ENCODE results near the gene CYP4F22. TPM values are rescaled to one million over a fixed set of nuclear protein-coding genes. Genes with fewer than 3 reads are reported as not detected.

CYP4F22 gene
- total RNA-seq, 1 experiment from 2014 or later: not detected

GRCh38 chr19:15498156-15498858 is 10.0 kb upstream of the CYP4F22 start:
- H3K18ac ChIP-seq (ENCODE audit: insufficient read length, low read depth, low read length): no peak overlapping the region
- H2AK5ac ChIP-seq (ENCODE audit: insufficient read length, low read length): no peak overlapping the region
- no peaks in the 10 kb centered on the region for H4K20me1 ChIP-seq (ENCODE audit: control insufficient read depth, insufficient read depth, insufficient read length)
- no peak overlapping the region for H2BK5ac ChIP-seq (ENCODE audit: insufficient read length, low read length)
- no peaks in the 10 kb centered on the region for H3K4me1 ChIP-seq (ENCODE audit: insufficient read depth, low read length)
- no peak overlapping the region for H2BK20ac ChIP-seq (ENCODE audit: low read depth, low read length, poor library complexity, severe bottlenecking)
- WGBS (ENCODE audit: extremely low coverage, insufficient read length, low lambda C conversion rate): no CpG with 5 or more reads among the region's 10 CpGs
- peaks cover 1% of the 10 kb centered on the region for H3K27me3 Mint-ChIP-seq (ENCODE audit: low read depth)
- no peaks in the 10 kb centered on the region for H3K79me2 ChIP-seq (ENCODE audit: insufficient read depth, low read length)
- no peak overlapping the region for H3T11ph ChIP-seq (ENCODE audit: low read length)
- no peak overlapping the region for H3K4me2 ChIP-seq (ENCODE audit: insufficient read depth, insufficient read length, low read length)
- peaks cover 0 to 31% (median 5%) of the 10 kb centered on the region in 3 experiments; a peak in 4 of 7 replicates for H3K36me3 Mint-ChIP-seq (ENCODE audit: insufficient read depth in 1 of 3, low read depth in 3 of 3)
- H4K91ac ChIP-seq (ENCODE audit: insufficient read length, low read depth, low read length): no peak overlapping the region
- H2BK15ac ChIP-seq (ENCODE audit: low read depth, low read length): no peak overlapping the region
- no peak overlapping the region for H3K4ac ChIP-seq (ENCODE audit: low read depth, low read length)
- H3K23ac ChIP-seq (ENCODE audit: insufficient read length, low read depth, low read length): no peak overlapping the region
- H2BK120ac ChIP-seq (ENCODE audit: low read depth, low read length, poor library complexity, severe bottlenecking): no peak overlapping the region
- no peaks in the 10 kb centered on the region for H3K79me1 ChIP-seq (ENCODE audit: insufficient read depth, low read depth, low read length, poor library complexity, severe bottlenecking)
- H3K9me3 ChIP-seq (ENCODE audit: control insufficient read depth, low read depth, low read length): peaks cover 48% of the 10 kb centered on the region
- H3K23me2 ChIP-seq (ENCODE audit: insufficient read length, low read depth, low read length, poor library complexity, severe bottlenecking): no peaks in the 10 kb centered on the region
- no peak overlapping the region for H3K27ac Mint-ChIP-seq
- H4K8ac ChIP-seq (replicated peaks; ENCODE audit: insufficient read length, low read depth, low read length): no peak overlapping the region
- H3K4me3 Mint-ChIP-seq: no peak overlapping the region
- H3K56ac ChIP-seq (ENCODE audit: insufficient read length, low read depth, low read length): no peak overlapping the region
- no peak overlapping the region for H3K9ac ChIP-seq (ENCODE audit: extremely low read depth, insufficient read length, low read length)
- H4K5ac ChIP-seq (ENCODE audit: insufficient read length, low read depth, low read length): no peak overlapping the region
- no peaks in the 10 kb centered on the region for H3K27me3 ChIP-seq (ENCODE audit: insufficient read depth, low read length)
- H3K4me1 Mint-ChIP-seq: no peaks in the 10 kb centered on the region
- H2BK12ac ChIP-seq (ENCODE audit: insufficient read length, low read depth, low read length): no peak overlapping the region
- H3K27ac ChIP-seq (ENCODE audit: insufficient read length, low read depth, low read length): no peak overlapping the region
- TF ChIP-seq CTCF (conservative IDR thresholded peaks at IDR 0.05): no peak
- DNase-seq: no peak
- H3K14ac ChIP-seq (ENCODE audit: insufficient read depth, low read length): no peak overlapping the region
- peaks cover 40 to 78% of the 10 kb centered on the region in 2 experiments for H3K9me3 Mint-ChIP-seq
- H2AFZ ChIP-seq (ENCODE audit: low read length): no peak overlapping the region
